GM19043 (cell line): Measurements from ENCODE around the gene KIRREL3.
"Not testable (repeated sequence)": the region's sequence is repeated elsewhere in the genome, so short reads cannot be mapped to it uniquely, and the experiment has no call there.

Experiments
- ATAC-seq: cut with Tn5 transposase; IDR thresholded peaks from one replicate; pipeline ENCODE4 v1.9.1; 2021; ENCODE audit warnings: low read depth; ENCODE audit not compliant: unreplicated experiment

The KIRREL3 gene

GRCh38 chr11:126403022-126403581 lies 597.5 kb downstream of the KIRREL3 start:
- ATAC-seq = no peak

- no peak for ATAC-seq
Observed at GRCh38 chr11:126400479-126400878, 600.1 kb downstream of the KIRREL3 start.

- ATAC-seq = no peak
Observed at GRCh38 chr11:126400019-126400418, 600.6 kb downstream of the KIRREL3 start.

- no peak for ATAC-seq
Observed at GRCh38 chr11:126398721-126399120, 601.8 kb downstream of the KIRREL3 start.

GRCh38 chr11:126398296-126398695 lies 602.3 kb downstream of the KIRREL3 start:
- no peak for ATAC-seq

- ATAC-seq = no peak
Observed at GRCh38 chr11:126396965-126397364, 603.6 kb downstream of the KIRREL3 start.

GRCh38 chr11:126396266-126396665 lies 604.3 kb downstream of the KIRREL3 start:
- ATAC-seq = not testable (repeated sequence)

GRCh38 chr11:126395784-126396183 lies 604.8 kb downstream of the KIRREL3 start:
- ATAC-seq = not testable (repeated sequence)

- not testable (repeated sequence) for ATAC-seq
Observed at GRCh38 chr11:126394634-126395072, 605.9 kb downstream of the KIRREL3 start.

GRCh38 chr11:126394036-126394435 lies 606.5 kb downstream of the KIRREL3 start:
- no peak for ATAC-seq

- no peak for ATAC-seq
Observed at GRCh38 chr11:126393143-126393542, 607.4 kb downstream of the KIRREL3 start.

- ATAC-seq = peak; percentile 10
Observed at GRCh38 chr11:126392633-126393013, 607.9 kb downstream of the KIRREL3 start.

- ATAC-seq = peak; percentile 80
Observed at GRCh38 chr11:126391970-126392632, 608.5 kb downstream of the KIRREL3 start.

- no peak for ATAC-seq
Observed at GRCh38 chr11:126391286-126391954, 609.1 kb downstream of the KIRREL3 start.

GRCh38 chr11:126390272-126390867 lies 610.2 kb downstream of the KIRREL3 start:
- ATAC-seq = no peak

GRCh38 chr11:126387857-126388256 lies 612.7 kb downstream of the KIRREL3 start:
- ATAC-seq = no peak

- ATAC-seq = not testable (repeated sequence)
Observed at GRCh38 chr11:126386729-126387071, 613.9 kb downstream of the KIRREL3 start.

GRCh38 chr11:126385991-126386728 lies 614.4 kb downstream of the KIRREL3 start:
- no peak for ATAC-seq

- no peak for ATAC-seq
Observed at GRCh38 chr11:126384449-126385070, 616.0 kb downstream of the KIRREL3 start.
